ENCODE measurements around the gene ASTN2.
A peak's percentile ranks its signal among the peaks of the same experiment; 100 is the strongest.

ASTN2 gene

DNA sequence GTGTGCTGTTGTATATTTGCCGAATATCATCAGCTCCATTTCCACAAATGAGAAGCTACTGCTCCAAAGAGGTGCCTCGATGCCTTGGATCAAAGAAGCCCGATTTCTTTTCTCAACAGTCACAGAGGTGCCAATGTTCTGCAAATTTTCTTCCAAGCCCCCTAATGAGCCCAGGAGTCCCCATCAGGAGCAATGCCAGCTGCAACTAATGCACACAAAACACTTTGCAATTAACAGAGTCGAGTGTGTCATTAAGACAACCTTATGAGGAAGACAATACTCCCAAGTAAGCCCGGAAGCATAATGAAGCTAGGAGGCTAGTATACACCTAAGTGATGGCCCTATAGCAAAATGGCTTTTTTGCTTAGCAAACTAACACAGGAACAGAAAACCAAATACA, 480.7 kb downstream of the ASTN2 start:
- Histone ChIP-seq H4K8ac (ENCODE audit: low read depth, low read length) (no peak overlapping the region), H2AK5ac (ENCODE audit: low read depth, low read length) (no peak overlapping the region), H2AFZ (ENCODE audit: low read length) (no peak overlapping the region), H3K4ac (ENCODE audit: low read length) (no peak overlapping the region), H2BK15ac (ENCODE audit: low read length) (no peak overlapping the region), H2BK12ac (ENCODE audit: low read length) (no peak overlapping the region), H3K27ac (replicated peaks; ENCODE audit: low read length) (no peak overlapping the region), H3K4me3 (ENCODE audit: low read length in 2 of 2) (no peak overlapping the region), H3K79me1 (ENCODE audit: low read depth, low read length) (peaks cover 2% of the 10 kb centered on the region), H3K14ac (ENCODE audit: low read length) (no peak overlapping the region), H3K18ac (ENCODE audit: low read length) (no peak overlapping the region), H3K4me1 (ENCODE audit: control insufficient read depth in 2 of 2, insufficient read depth in 1 of 2, low read depth in 1 of 2, low read length in 2 of 2) (peaks cover 0 to 8% of the 10 kb centered on the region in 2 donors), H3K9ac (ENCODE audit: low read depth, low read length, poor library complexity) (no peak overlapping the region), H3K4me2 (ENCODE audit: insufficient read depth, low read length, poor library complexity, severe bottlenecking) (no peak overlapping the region), H3K36me3 (replicated peaks in 1 of 2; ENCODE audit: control insufficient read depth in 2 of 2, insufficient read depth in 2 of 2, low read length in 2 of 2) (no peaks in the 10 kb centered on the region), H4K91ac (ENCODE audit: low read depth, low read length, poor library complexity) (no peak overlapping the region), H3K9me3 (replicated peaks in 1 of 2; ENCODE audit: control insufficient read depth in 2 of 2, insufficient read depth in 1 of 2, low read depth in 1 of 2, low read length in 2 of 2) (no peaks in the 10 kb centered on the region), H2BK120ac (ENCODE audit: low read depth, low read length) (no peak overlapping the region), H2BK5ac (ENCODE audit: low read length) (no peak overlapping the region), H3K27me3 (ENCODE audit: control insufficient read depth in 3 of 3, insufficient read depth in 3 of 3, low read depth in 1 of 3, low read length in 3 of 3) (no peaks in the 10 kb centered on the region), H3K23ac (ENCODE audit: low read depth, low read length, poor library complexity) (no peak overlapping the region)
- WGBS, 2 donors (ENCODE audit: extremely low coverage in 2 of 2, insufficient read length in 2 of 2, insufficient replicate concordance in 1 of 2), result no CpG with 5 or more reads among the region's 5 CpGs
- no peak for DNase-seq (ENCODE audit: low spot score)

DNA sequence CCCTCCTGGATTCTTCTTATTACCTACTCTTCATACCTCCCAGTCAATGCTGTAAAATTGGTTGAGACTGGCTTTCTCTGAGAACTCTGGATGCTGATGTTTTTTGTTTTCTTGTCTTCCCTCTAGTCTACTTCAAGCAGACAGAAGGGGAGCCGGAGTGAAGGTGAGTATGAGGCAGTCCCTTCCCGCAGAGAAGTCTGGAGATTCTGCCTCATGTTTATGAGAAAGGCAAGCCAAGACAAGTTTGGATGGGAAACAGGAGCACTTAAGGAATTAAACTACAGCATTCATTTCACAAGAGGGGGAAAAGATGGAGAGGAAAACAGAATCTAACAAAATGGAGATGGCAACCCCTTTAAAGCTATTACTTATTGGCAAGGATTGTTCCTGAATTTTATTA, 481.6 kb downstream of the ASTN2 start:
- Histone ChIP-seq H2BK120ac (ENCODE audit: low read depth, low read length) (no peak overlapping the region), H3K18ac (ENCODE audit: low read length) (no peak overlapping the region), H3K4me3 (ENCODE audit: low read length in 2 of 2) (no peak overlapping the region), H3K9ac (ENCODE audit: low read depth, low read length, poor library complexity) (no peak overlapping the region), H3K4me1 (ENCODE audit: control insufficient read depth in 2 of 2, insufficient read depth in 1 of 2, low read depth in 1 of 2, low read length in 2 of 2) (peaks cover 0 to 11% of the 10 kb centered on the region in 2 donors), H4K91ac (ENCODE audit: low read depth, low read length, poor library complexity) (no peak overlapping the region), H4K8ac (ENCODE audit: low read depth, low read length) (no peak overlapping the region), H2BK15ac (ENCODE audit: low read length) (no peak overlapping the region), H3K4ac (ENCODE audit: low read length) (no peak overlapping the region), H2AK5ac (ENCODE audit: low read depth, low read length) (no peak overlapping the region), H2AFZ (ENCODE audit: low read length) (no peak overlapping the region), H3K23ac (ENCODE audit: low read depth, low read length, poor library complexity) (no peak overlapping the region), H2BK12ac (ENCODE audit: low read length) (no peak overlapping the region), H3K27ac (replicated peaks; ENCODE audit: low read length) (no peak overlapping the region), H2BK5ac (ENCODE audit: low read length) (no peak overlapping the region), H3K4me2 (ENCODE audit: insufficient read depth, low read length, poor library complexity, severe bottlenecking) (no peak overlapping the region), H3K14ac (ENCODE audit: low read length) (no peak overlapping the region), H3K9me3 (replicated peaks in 1 of 2; ENCODE audit: control insufficient read depth in 2 of 2, insufficient read depth in 1 of 2, low read depth in 1 of 2, low read length in 2 of 2) (no peaks in the 10 kb centered on the region), H3K79me1 (ENCODE audit: low read depth, low read length) (peaks cover 2% of the 10 kb centered on the region), H3K27me3 (ENCODE audit: control insufficient read depth in 3 of 3, insufficient read depth in 3 of 3, low read depth in 1 of 3, low read length in 3 of 3) (no peaks in the 10 kb centered on the region), H3K36me3 (replicated peaks in 1 of 2; ENCODE audit: control insufficient read depth in 2 of 2, insufficient read depth in 2 of 2, low read length in 2 of 2) (no peaks in the 10 kb centered on the region)
- no peak for DNase-seq (ENCODE audit: low spot score)
- WGBS, 2 donors (ENCODE audit: extremely low coverage in 2 of 2, insufficient read length in 2 of 2, insufficient replicate concordance in 1 of 2), result no CpG with 5 or more reads among the region's 2 CpGs

DNA sequence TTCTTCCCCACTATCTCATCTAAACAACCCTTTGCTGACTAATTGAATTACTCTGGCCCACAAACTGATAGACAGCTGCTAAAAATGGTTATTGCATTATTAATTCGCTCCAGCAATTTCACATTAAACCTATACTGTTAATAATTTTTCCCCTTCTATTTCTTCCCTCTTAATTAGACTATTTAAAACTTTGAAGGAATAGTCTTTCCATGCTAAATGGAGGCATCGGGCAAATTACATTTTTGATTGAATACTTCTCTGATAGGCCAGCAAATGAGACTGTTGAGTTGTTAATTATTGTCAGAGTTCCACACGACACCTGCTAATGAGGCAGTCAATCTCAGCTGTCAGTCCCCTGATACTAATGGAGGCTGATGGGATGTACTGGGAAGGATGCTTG, 485.2 kb downstream of the ASTN2 start:
- Histone ChIP-seq H3K9ac (ENCODE audit: low read depth, low read length, poor library complexity) (no peak overlapping the region), H3K9me3 (replicated peaks in 1 of 2; ENCODE audit: control insufficient read depth in 2 of 2, insufficient read depth in 1 of 2, low read depth in 1 of 2, low read length in 2 of 2) (no peaks in the 10 kb centered on the region), H3K27me3 (ENCODE audit: control insufficient read depth in 3 of 3, insufficient read depth in 3 of 3, low read depth in 1 of 3, low read length in 3 of 3) (no peaks in the 10 kb centered on the region), H3K27ac (replicated peaks; ENCODE audit: low read length) (peak overlapping the region; percentile 7), H3K14ac (ENCODE audit: low read length) (no peak overlapping the region), H3K4me1 (ENCODE audit: control insufficient read depth in 2 of 2, insufficient read depth in 1 of 2, low read depth in 1 of 2, low read length in 2 of 2) (peaks cover 0 to 17% of the 10 kb centered on the region in 2 donors), H2BK5ac (ENCODE audit: low read length) (no peak overlapping the region), H3K18ac (ENCODE audit: low read length) (no peak overlapping the region), H2BK120ac (ENCODE audit: low read depth, low read length) (no peak overlapping the region), H3K4me2 (ENCODE audit: insufficient read depth, low read length, poor library complexity, severe bottlenecking) (no peak overlapping the region), H2AFZ (ENCODE audit: low read length) (no peak overlapping the region), H2BK12ac (ENCODE audit: low read length) (no peak overlapping the region), H2BK15ac (ENCODE audit: low read length) (no peak overlapping the region), H3K79me1 (ENCODE audit: low read depth, low read length) (no peaks in the 10 kb centered on the region), H4K8ac (ENCODE audit: low read depth, low read length) (no peak overlapping the region), H3K23ac (ENCODE audit: low read depth, low read length, poor library complexity) (no peak overlapping the region), H3K4me3 (ENCODE audit: low read length in 2 of 2) (no peak overlapping the region), H3K36me3 (replicated peaks in 1 of 2; ENCODE audit: control insufficient read depth in 2 of 2, insufficient read depth in 2 of 2, low read length in 2 of 2) (no peaks in the 10 kb centered on the region), H3K4ac (ENCODE audit: low read length) (no peak overlapping the region), H2AK5ac (ENCODE audit: low read depth, low read length) (no peak overlapping the region), H4K91ac (ENCODE audit: low read depth, low read length, poor library complexity) (no peak overlapping the region)
- DNase-seq (ENCODE audit: low spot score), result no peak
- no CpG with 5 or more reads among the region's 3 CpGs for WGBS, 2 donors (ENCODE audit: extremely low coverage in 2 of 2, insufficient read length in 2 of 2, insufficient replicate concordance in 1 of 2)

DNA sequence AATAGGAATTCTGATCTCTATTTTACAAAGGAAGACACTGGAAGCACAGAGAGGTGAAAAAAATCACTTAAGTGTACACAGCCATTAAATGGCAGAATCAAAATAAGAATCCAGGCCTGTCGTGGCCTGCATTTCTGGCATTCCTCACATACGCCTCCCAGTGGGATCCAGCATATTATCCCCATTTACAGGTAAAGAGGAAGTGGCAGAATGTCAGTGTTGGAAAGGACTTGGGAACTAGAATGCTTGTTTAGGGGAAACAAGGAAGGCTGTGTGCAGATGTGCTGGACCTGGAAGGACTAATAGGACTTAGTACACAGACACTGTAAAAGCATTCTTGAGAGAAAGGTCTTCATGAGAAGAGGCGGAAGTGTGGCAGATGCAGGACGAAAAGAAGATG, 486.0 kb downstream of the ASTN2 start:
- no peak overlapping the region for H3K18ac ChIP-seq (ENCODE audit: low read length)
- H3K23ac ChIP-seq (ENCODE audit: low read depth, low read length, poor library complexity), result no peak overlapping the region
- no peak overlapping the region for H2BK15ac ChIP-seq (ENCODE audit: low read length)
- DNase-seq (ENCODE audit: low spot score), result no peak
- H3K4me1 ChIP-seq (ENCODE audit: control insufficient read depth in 2 of 2, insufficient read depth in 1 of 2, low read depth in 1 of 2, low read length in 2 of 2), result peaks cover 0 to 17% of the 10 kb centered on the region in 2 donors
- H2BK120ac ChIP-seq (ENCODE audit: low read depth, low read length), result no peak overlapping the region
- WGBS, 2 donors (ENCODE audit: extremely low coverage in 2 of 2, insufficient read length in 2 of 2, insufficient replicate concordance in 1 of 2), result no CpG with 5 or more reads among the region's 4 CpGs
- H3K27me3 ChIP-seq (ENCODE audit: control insufficient read depth in 3 of 3, insufficient read depth in 3 of 3, low read depth in 1 of 3, low read length in 3 of 3), result no peaks in the 10 kb centered on the region
- H3K9me3 ChIP-seq (replicated peaks in 1 of 2; ENCODE audit: control insufficient read depth in 2 of 2, insufficient read depth in 1 of 2, low read depth in 1 of 2, low read length in 2 of 2), result no peaks in the 10 kb centered on the region
- no peaks in the 10 kb centered on the region for H3K79me1 ChIP-seq (ENCODE audit: low read depth, low read length)
- no peak overlapping the region for H2BK5ac ChIP-seq (ENCODE audit: low read length)
- no peak overlapping the region for H3K4me2 ChIP-seq (ENCODE audit: insufficient read depth, low read length, poor library complexity, severe bottlenecking)
- no peak overlapping the region for H2AFZ ChIP-seq (ENCODE audit: low read length)
- no peak overlapping the region for H3K9ac ChIP-seq (ENCODE audit: low read depth, low read length, poor library complexity)
- H3K27ac ChIP-seq (replicated peaks; ENCODE audit: low read length), result no peak overlapping the region
- no peak overlapping the region for H2AK5ac ChIP-seq (ENCODE audit: low read depth, low read length)
- no peak overlapping the region for H3K4me3 ChIP-seq (ENCODE audit: low read length in 2 of 2)
- H3K36me3 ChIP-seq (replicated peaks in 1 of 2; ENCODE audit: control insufficient read depth in 2 of 2, insufficient read depth in 2 of 2, low read length in 2 of 2), result no peaks in the 10 kb centered on the region
- no peak overlapping the region for H3K14ac ChIP-seq (ENCODE audit: low read length)
- H2BK12ac ChIP-seq (ENCODE audit: low read length), result no peak overlapping the region
- no peak overlapping the region for H4K91ac ChIP-seq (ENCODE audit: low read depth, low read length, poor library complexity)
- H3K4ac ChIP-seq (ENCODE audit: low read length), result no peak overlapping the region
- no peak overlapping the region for H4K8ac ChIP-seq (ENCODE audit: low read depth, low read length)
